Panc1 (cell line): Measurements from ENCODE around the gene OR2M2.

Source experiments
- POLR2AphosphoS5 ChIP-seq: IDR thresholded peaks from 2 replicates; pipeline ENCODE4 v1.6.1; 2012; ENCODE audit warnings: mild to moderate bottlenecking, low read depth, low read length, moderate library complexity
- TF ChIP-seq, protein P1 (sequence below), 2 experiments: IDR thresholded peaks; 2 replicates each; pipeline ENCODE4 v1.6.1; 2011 to 2012; ENCODE audit warnings: low read depth in 2 of 2, control low read depth in 1 of 2, low read length in 1 of 2, mild to moderate bottlenecking in 1 of 2, moderate library complexity in 1 of 2; ENCODE audit not compliant: insufficient read depth in 1 of 2
- TF ChIP-seq, protein P2 (sequence below): fragments of 450-650 bp; IDR thresholded peaks from 2 replicates; pipeline ENCODE4 v1.5.1; 2017; ENCODE audit warnings: mild to moderate bottlenecking

DNA sequence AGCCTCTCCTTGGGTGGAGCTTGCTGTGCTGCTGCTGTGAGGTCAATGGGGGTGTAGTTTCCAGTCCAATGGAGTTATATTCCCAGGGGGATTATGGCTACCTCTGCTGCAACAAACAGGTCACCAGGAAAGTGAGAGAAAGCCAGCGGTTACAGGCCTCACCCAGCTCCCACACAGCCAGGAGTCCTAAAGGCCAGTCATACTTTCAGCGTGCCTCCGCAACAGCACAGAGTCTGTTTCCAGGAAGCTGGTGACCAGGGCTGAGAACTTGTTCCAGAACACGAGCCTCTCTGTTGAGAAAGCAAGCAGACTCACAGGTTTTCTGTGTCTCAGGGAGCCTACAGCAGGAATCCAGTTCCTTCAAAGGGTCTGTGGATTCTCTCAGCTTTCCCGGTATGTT lies 47.0 kb upstream of the OR2M2 start:
- TF ChIP-seq, protein P1, sequence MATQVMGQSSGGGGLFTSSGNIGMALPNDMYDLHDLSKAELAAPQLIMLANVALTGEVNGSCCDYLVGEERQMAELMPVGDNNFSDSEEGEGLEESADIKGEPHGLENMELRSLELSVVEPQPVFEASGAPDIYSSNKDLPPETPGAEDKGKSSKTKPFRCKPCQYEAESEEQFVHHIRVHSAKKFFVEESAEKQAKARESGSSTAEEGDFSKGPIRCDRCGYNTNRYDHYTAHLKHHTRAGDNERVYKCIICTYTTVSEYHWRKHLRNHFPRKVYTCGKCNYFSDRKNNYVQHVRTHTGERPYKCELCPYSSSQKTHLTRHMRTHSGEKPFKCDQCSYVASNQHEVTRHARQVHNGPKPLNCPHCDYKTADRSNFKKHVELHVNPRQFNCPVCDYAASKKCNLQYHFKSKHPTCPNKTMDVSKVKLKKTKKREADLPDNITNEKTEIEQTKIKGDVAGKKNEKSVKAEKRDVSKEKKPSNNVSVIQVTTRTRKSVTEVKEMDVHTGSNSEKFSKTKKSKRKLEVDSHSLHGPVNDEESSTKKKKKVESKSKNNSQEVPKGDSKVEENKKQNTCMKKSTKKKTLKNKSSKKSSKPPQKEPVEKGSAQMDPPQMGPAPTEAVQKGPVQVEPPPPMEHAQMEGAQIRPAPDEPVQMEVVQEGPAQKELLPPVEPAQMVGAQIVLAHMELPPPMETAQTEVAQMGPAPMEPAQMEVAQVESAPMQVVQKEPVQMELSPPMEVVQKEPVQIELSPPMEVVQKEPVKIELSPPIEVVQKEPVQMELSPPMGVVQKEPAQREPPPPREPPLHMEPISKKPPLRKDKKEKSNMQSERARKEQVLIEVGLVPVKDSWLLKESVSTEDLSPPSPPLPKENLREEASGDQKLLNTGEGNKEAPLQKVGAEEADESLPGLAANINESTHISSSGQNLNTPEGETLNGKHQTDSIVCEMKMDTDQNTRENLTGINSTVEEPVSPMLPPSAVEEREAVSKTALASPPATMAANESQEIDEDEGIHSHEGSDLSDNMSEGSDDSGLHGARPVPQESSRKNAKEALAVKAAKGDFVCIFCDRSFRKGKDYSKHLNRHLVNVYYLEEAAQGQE (IDR thresholded peaks at IDR 0.05; ENCODE audit: insufficient read depth in 1 of 2, low read depth in 2 of 2, low read length in 1 of 2), result no peak
- TF ChIP-seq, protein P2, sequence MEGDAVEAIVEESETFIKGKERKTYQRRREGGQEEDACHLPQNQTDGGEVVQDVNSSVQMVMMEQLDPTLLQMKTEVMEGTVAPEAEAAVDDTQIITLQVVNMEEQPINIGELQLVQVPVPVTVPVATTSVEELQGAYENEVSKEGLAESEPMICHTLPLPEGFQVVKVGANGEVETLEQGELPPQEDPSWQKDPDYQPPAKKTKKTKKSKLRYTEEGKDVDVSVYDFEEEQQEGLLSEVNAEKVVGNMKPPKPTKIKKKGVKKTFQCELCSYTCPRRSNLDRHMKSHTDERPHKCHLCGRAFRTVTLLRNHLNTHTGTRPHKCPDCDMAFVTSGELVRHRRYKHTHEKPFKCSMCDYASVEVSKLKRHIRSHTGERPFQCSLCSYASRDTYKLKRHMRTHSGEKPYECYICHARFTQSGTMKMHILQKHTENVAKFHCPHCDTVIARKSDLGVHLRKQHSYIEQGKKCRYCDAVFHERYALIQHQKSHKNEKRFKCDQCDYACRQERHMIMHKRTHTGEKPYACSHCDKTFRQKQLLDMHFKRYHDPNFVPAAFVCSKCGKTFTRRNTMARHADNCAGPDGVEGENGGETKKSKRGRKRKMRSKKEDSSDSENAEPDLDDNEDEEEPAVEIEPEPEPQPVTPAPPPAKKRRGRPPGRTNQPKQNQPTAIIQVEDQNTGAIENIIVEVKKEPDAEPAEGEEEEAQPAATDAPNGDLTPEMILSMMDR, result no peak
- no peak for TF ChIP-seq POLR2AphosphoS5
